HG02870 (cell line): ENCODE data around the gene PYGB.

Source experiments
- ATAC-seq: cut with Tn5 transposase; IDR thresholded peaks from one replicate; pipeline ENCODE4 v1.9.1; 2021; ENCODE audit warnings: mild to moderate bottlenecking, moderate library complexity; ENCODE audit not compliant: unreplicated experiment

Gene PYGB

GRCh38 chr20:25247956-25248785 is at the start of gene PYGB:
Gene PYGB (plus strand): TSS chr20:25248085. CDS start chr20:25248179, 94 bp downstream.
- peak; percentile 62 for ATAC-seq

GRCh38 chr20:25198663-25199383 is 49.1 kb upstream of the PYGB start:
- ATAC-seq: no peak

GRCh38 chr20:25199473-25200260 is 48.2 kb upstream of the PYGB start:
- ATAC-seq: no peak

GRCh38 chr20:25203089-25203488 is 44.8 kb upstream of the PYGB start:
- ATAC-seq: no peak

- no peak for ATAC-seq
Observed at GRCh38 chr20:25203871-25204320, 44.0 kb upstream of the PYGB start.

GRCh38 chr20:25204550-25205276 is 43.2 kb upstream of the PYGB start:
- ATAC-seq: no peak

- no peak for ATAC-seq
Observed at GRCh38 chr20:25205277-25206062, 42.4 kb upstream of the PYGB start.

GRCh38 chr20:25206063-25206403 is 41.9 kb upstream of the PYGB start:
- ATAC-seq: no peak

- no peak for ATAC-seq
Observed at GRCh38 chr20:25206548-25206947, 41.3 kb upstream of the PYGB start.

- no peak for ATAC-seq
Observed at GRCh38 chr20:25207149-25207959, 40.5 kb upstream of the PYGB start.

GRCh38 chr20:25207960-25208534 is 39.8 kb upstream of the PYGB start:
- ATAC-seq: no peak

- ATAC-seq: no peak
Observed at GRCh38 chr20:25209400-25209799, 38.5 kb upstream of the PYGB start.

- no peak for ATAC-seq
Observed at GRCh38 chr20:25209911-25210310, 38.0 kb upstream of the PYGB start.

- no peak for ATAC-seq
Observed at GRCh38 chr20:25211273-25211672, 36.6 kb upstream of the PYGB start.

- ATAC-seq: no peak
Observed at GRCh38 chr20:25212242-25212641, 35.6 kb upstream of the PYGB start.

- ATAC-seq: no peak
Observed at GRCh38 chr20:25213566-25214425, 34.1 kb upstream of the PYGB start.

GRCh38 chr20:25214426-25214790 is 33.5 kb upstream of the PYGB start:
- ATAC-seq: no peak

GRCh38 chr20:25214819-25215218 is 33.1 kb upstream of the PYGB start:
- ATAC-seq: no peak
